Tibial artery (tissue), 4 donors: ENCODE measurements around the gene AGMO.

ENCODE experiments used
- DNase-seq, 2 donors: peaks; one replicate each; pipeline ENCODE4 v3.0.0-alpha.2; 2019
- H3K27ac ChIP-seq, 2 donors: fragments of 200-600 bp; sonication (generic) in 1 of 2; 1 replicate in 1 of 2; 2 replicates in 1 of 2; pipeline ENCODE4 v1.5.1; 2018 to 2019; ENCODE audit warnings: mild to moderate bottlenecking in 1 of 2
- H3K27me3 ChIP-seq, 2 donors: fragments of 200-600 bp; sonication (generic) in 1 of 2; one replicate each; pipeline versions ENCODE4 v1.5.1 to v1.6.0; 2016 to 2019
- H3K36me3 ChIP-seq, 3 donors: fragments of 200-600 bp; sonication (generic) in 2 of 3; one replicate each; pipeline ENCODE4 v1.5.1; 2016 to 2019; ENCODE audit warnings: mild to moderate bottlenecking in 2 of 3
- H3K4me1 ChIP-seq, 4 donors: fragments of 200-600 bp; sonication (generic) in 2 of 4; 1 replicate in 3 of 4; 2 replicates in 1 of 4; pipeline ENCODE4 v1.5.1; 2016 to 2019
- H3K4me3 ChIP-seq, 2 donors: fragments of 200-600 bp; sonication (generic) in 1 of 2; 1 replicate in 1 of 2; 2 replicates in 1 of 2; pipeline ENCODE4 v1.5.1; 2018 to 2019; ENCODE audit warnings: mild to moderate bottlenecking in 2 of 2
- H3K9me3 ChIP-seq, 3 donors: fragments of 200-600 bp; sonication (generic) in 1 of 3; one replicate each; pipeline ENCODE4 v1.5.1; 2016 to 2019
- intact Hi-C: fragments of 100-400 bp; cut with DNase I; formaldehyde crosslinking; loops from one replicate; pipeline ENCODE4 v1.15.0; 2023; ENCODE audit warnings: low total_unique reads
- TF ChIP-seq, protein P1 (sequence below), 2 experiments: fragments of 200-600 bp in 1 of 2; fragments of 450-650 bp in 1 of 2; IDR thresholded peaks; one replicate each; pipeline ENCODE4 v1.5.1; 2017 to 2019; ENCODE audit warnings: antibody characterized with exemption in 2 of 2, mild to moderate bottlenecking in 1 of 2, moderate library complexity in 1 of 2

AGMO gene

DNA sequence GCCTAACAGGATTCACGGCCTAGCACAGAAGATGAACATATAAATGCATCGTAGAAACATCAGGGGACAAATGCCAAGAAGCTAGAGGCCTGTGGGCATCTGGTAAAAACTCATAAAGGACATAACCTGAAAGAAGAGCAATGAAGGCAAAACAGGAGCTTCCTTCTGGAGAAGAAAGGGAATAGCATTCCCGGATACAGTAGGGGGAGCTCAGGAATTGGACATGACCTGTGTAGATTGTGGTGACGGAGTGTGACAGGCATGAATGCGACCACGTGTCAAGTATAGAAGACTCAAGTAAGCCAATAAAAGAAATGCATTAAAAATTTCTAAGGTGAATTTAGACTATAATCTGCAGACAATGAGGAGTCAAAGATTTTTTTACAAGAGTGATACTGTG, 270.1 kb downstream of the AGMO start:
- Histone ChIP-seq H3K9me3 (no peaks in the 10 kb centered on the region), H3K4me1 (no peaks in the 10 kb centered on the region), H3K36me3 (no peaks in the 10 kb centered on the region), H3K4me3 (no peak overlapping the region), H3K27ac (no peak overlapping the region), H3K27me3 (no peaks in the 10 kb centered on the region)
- intact Hi-C loops, result no loop called here
- TF ChIP-seq, protein P1, sequence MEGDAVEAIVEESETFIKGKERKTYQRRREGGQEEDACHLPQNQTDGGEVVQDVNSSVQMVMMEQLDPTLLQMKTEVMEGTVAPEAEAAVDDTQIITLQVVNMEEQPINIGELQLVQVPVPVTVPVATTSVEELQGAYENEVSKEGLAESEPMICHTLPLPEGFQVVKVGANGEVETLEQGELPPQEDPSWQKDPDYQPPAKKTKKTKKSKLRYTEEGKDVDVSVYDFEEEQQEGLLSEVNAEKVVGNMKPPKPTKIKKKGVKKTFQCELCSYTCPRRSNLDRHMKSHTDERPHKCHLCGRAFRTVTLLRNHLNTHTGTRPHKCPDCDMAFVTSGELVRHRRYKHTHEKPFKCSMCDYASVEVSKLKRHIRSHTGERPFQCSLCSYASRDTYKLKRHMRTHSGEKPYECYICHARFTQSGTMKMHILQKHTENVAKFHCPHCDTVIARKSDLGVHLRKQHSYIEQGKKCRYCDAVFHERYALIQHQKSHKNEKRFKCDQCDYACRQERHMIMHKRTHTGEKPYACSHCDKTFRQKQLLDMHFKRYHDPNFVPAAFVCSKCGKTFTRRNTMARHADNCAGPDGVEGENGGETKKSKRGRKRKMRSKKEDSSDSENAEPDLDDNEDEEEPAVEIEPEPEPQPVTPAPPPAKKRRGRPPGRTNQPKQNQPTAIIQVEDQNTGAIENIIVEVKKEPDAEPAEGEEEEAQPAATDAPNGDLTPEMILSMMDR (IDR thresholded peaks at IDR 0.05), result no peak
- no peak for DNase-seq

GRCh38 chr7:15288741-15289140, 273.1 kb downstream of the AGMO start:
- intact Hi-C loops, result no loop called here

GRCh38 chr7:15284396-15284795, 277.4 kb downstream of the AGMO start:
- no peak for DNase-seq
- no peaks in the 10 kb centered on the region for H3K36me3 ChIP-seq

More at GRCh38 chr7:15288741-15289140, 273.1 kb downstream of the AGMO start:
- Histone ChIP-seq H3K9me3 (no peaks in the 10 kb centered on the region), H3K4me3 (no peak overlapping the region), H3K27ac (no peak overlapping the region), H3K27me3 (no peaks in the 10 kb centered on the region), H3K36me3 (no peaks in the 10 kb centered on the region), H3K4me1 (no peaks in the 10 kb centered on the region)
- TF ChIP-seq, protein P1 (IDR thresholded peaks at IDR 0.05), result no peak
- no peak for DNase-seq

GRCh38 chr7:15280078-15280733, 281.6 kb downstream of the AGMO start:
- DNase-seq, result no peak
- H3K4me3 ChIP-seq, result no peak overlapping the region
- intact Hi-C loops, result no loop called here

More at GRCh38 chr7:15284396-15284795, 277.4 kb downstream of the AGMO start:
- intact Hi-C loops, result no loop called here
- no peak overlapping the region for H3K27ac ChIP-seq
- H3K27me3 ChIP-seq, result no peaks in the 10 kb centered on the region
- TF ChIP-seq, protein P1 (IDR thresholded peaks at IDR 0.05), result no peak
- H3K4me3 ChIP-seq, result no peak overlapping the region
- no peaks in the 10 kb centered on the region for H3K4me1 ChIP-seq
- peaks cover 0 to 6% (median 0%) of the 10 kb centered on the region in 3 donors for H3K9me3 ChIP-seq

DNA sequence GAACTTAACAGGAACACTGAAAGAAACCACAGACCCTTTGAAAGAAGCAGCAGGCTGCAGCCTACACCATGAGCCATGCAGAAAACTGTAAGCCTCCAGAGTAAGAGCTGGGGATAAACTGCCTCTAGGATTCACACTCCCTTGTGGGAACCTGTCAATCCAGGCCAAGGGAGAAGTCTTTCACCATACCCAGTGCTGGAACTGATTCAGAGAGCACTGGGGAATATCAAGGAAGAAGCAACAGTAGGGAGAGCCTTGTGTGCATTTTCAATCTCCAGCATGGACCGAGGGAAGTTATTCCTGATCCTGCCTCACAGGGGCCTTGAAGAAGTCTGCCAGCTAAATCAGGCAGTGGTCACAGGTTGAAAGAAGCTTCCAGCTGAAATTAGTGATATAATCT, 282.2 kb downstream of the AGMO start:
- Histone ChIP-seq H3K4me1 (no peaks in the 10 kb centered on the region), H3K4me3 (no peak overlapping the region), H3K27ac (no peak overlapping the region), H3K9me3 (peaks cover 6 to 17% (median 14%) of the 10 kb centered on the region in 3 donors), H3K27me3 (no peaks in the 10 kb centered on the region), H3K36me3 (no peaks in the 10 kb centered on the region)
- DNase-seq, result no peak
- TF ChIP-seq, protein P1 (IDR thresholded peaks at IDR 0.05), result no peak
- intact Hi-C loops, result no loop called here

More at GRCh38 chr7:15280078-15280733, 281.6 kb downstream of the AGMO start:
- no peak overlapping the region for H3K27ac ChIP-seq
- H3K36me3 ChIP-seq, result no peaks in the 10 kb centered on the region
- H3K27me3 ChIP-seq, result no peaks in the 10 kb centered on the region
- no peaks in the 10 kb centered on the region for H3K4me1 ChIP-seq
- TF ChIP-seq, protein P1 (IDR thresholded peaks at IDR 0.05), result no peak
- H3K9me3 ChIP-seq, result peaks cover 6 to 17% (median 14%) of the 10 kb centered on the region in 3 donors
